ENCODE results near the gene RASL11B. TPM values are rescaled to one million over a fixed set of nuclear protein-coding genes. Genes with fewer than 3 reads are reported as not detected.

Gene RASL11B
- total and polyA plus RNA-seq, 9 of the 15 experiments (the other 6 are each of a cell fraction or from before 2014, with no cell fraction given), result 0.24 to 1.5 (median 0.53) TPM

DNA sequence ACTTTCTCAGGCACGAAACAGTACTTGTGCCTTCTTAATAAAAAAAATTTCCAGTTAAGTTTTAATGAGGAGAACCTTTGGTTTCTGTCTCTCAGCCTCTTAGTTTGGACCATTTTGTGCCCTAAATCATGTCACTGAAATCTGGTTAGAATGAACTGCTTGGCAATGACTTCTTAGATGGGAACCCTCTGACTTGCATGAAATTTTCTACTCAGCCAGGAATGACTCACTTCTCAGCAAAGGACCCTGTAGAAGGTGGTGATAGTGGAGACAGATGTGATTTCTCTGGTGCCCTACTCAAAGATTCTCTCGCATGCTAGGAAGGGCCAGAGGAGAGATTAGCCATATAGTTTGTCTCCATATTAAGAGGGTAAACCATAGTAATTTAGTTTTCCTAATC lies 50.5 kb downstream of the RASL11B start:
- BruUV-seq (replicated peaks), result no TSS peak
- ChIA-PET CTCF (ENCODE audit: low intra/inter-chr PET ratio) (no interaction called here), POLR2A (no interaction called here)
- H3K9ac ChIP-seq (ENCODE audit: insufficient read depth in 1 of 2, low read depth in 2 of 2, low read length in 2 of 2), result no peak overlapping the region
- ATAC-seq (no peak), FAIRE-seq (no peak), DNase-seq (ENCODE audit: extremely low read depth in 1 of 4, low spot score in 3 of 4) (no peak)
- H3K27me3 ChIP-seq (ENCODE audit: control insufficient read depth in 2 of 2, insufficient read depth in 2 of 2, low read length in 2 of 2), result no peaks in the 10 kb centered on the region
- H3K9me1 ChIP-seq (ENCODE audit: control insufficient read depth, insufficient read depth, low read length), result no peaks in the 10 kb centered on the region
- no peak for TF ChIP-seq KDM2B (CRISPR knock-in tag; IDR thresholded peaks at IDR 0.05)
- TF ChIP-seq ZNF668 (CRISPR knock-in tag; IDR thresholded peaks at IDR 0.05), result no peak
- no peak for TF ChIP-seq GATA2 (CRISPR knock-in tag; IDR thresholded peaks at IDR 0.05)
- no peak for TF ChIP-seq SIX5 (IDR thresholded peaks at IDR 0.05; ENCODE audit: borderline replicate concordance in 1 of 2, insufficient read depth in 1 of 2, low read depth in 1 of 2, low read length in 2 of 2)
- no peak for TF ChIP-seq ZBTB11 (CRISPR knock-in tag; IDR thresholded peaks at IDR 0.05)
- TF ChIP-seq MCM2 (IDR thresholded peaks at IDR 0.05; ENCODE audit: low read depth), result no peak
- no peak for TF ChIP-seq LEF1 (IDR thresholded peaks at IDR 0.05)
- TF ChIP-seq PHF20 (IDR thresholded peaks at IDR 0.05; ENCODE audit: partially characterized antibody), result no peak
- no peak for TF ChIP-seq MEF2A (IDR thresholded peaks at IDR 0.05; ENCODE audit: control insufficient read depth, low read depth, low read length)
- no peak for TF ChIP-seq NR3C1 (CRISPR knock-in tag; IDR thresholded peaks at IDR 0.05)
- TF ChIP-seq HDAC1 (IDR thresholded peaks at IDR 0.05), result no peak
- TF ChIP-seq NR1H2 (CRISPR knock-in tag; IDR thresholded peaks at IDR 0.05), result no peak
- TF ChIP-seq ELF4 (CRISPR knock-in tag; IDR thresholded peaks at IDR 0.05), result no peak
- TF ChIP-seq, protein P1, sequence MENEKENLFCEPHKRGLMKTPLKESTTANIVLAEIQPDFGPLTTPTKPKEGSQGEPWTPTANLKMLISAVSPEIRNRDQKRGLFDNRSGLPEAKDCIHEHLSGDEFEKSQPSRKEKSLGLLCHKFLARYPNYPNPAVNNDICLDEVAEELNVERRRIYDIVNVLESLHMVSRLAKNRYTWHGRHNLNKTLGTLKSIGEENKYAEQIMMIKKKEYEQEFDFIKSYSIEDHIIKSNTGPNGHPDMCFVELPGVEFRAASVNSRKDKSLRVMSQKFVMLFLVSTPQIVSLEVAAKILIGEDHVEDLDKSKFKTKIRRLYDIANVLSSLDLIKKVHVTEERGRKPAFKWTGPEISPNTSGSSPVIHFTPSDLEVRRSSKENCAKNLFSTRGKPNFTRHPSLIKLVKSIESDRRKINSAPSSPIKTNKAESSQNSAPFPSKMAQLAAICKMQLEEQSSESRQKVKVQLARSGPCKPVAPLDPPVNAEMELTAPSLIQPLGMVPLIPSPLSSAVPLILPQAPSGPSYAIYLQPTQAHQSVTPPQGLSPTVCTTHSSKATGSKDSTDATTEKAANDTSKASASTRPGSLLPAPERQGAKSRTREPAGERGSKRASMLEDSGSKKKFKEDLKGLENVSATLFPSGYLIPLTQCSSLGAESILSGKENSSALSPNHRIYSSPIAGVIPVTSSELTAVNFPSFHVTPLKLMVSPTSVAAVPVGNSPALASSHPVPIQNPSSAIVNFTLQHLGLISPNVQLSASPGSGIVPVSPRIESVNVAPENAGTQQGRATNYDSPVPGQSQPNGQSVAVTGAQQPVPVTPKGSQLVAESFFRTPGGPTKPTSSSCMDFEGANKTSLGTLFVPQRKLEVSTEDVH (IDR thresholded peaks at IDR 0.05; ENCODE audit: low read depth, partially characterized antibody), result no peak
- no peaks in the 10 kb centered on the region for H3K4me1 ChIP-seq (replicated peaks in 1 of 2; ENCODE audit: control insufficient read depth in 2 of 2, insufficient read depth in 2 of 2, low read length in 2 of 2)
- no peaks in the 10 kb centered on the region for H3K79me2 ChIP-seq (ENCODE audit: control insufficient read depth, insufficient read depth, low read length)
- H3K4me3 ChIP-seq, result no peak overlapping the region
- no peak overlapping the region for H3K4me2 ChIP-seq (ENCODE audit: insufficient read depth, low read length)
- no peaks in the 10 kb centered on the region for H3K9me3 ChIP-seq (replicated peaks; ENCODE audit: control insufficient read depth, insufficient read depth, low read depth, low read length)
- WGBS (ENCODE audit: insufficient coverage, low coverage, missing lambda C conversion rate), result 63% methylated on average over 2 of the region's 2 CpGs
- H2AFZ ChIP-seq (ENCODE audit: low read depth, low read length), result no peak overlapping the region
- no peaks in the 10 kb centered on the region for H3K36me3 ChIP-seq (ENCODE audit: control insufficient read depth, insufficient read depth, low read length)
- no peak overlapping the region for H3K27ac ChIP-seq (ENCODE audit: extremely low read depth, low read depth, low read length)
- in situ Hi-C loops (cut with MboI), result no loop called here
- intact Hi-C loops (cut with micrococcal nuclease), result loop anchor here (5.0 kb wide), 1 partner anchor 70 kb away; no protein-coding TSS in a partner anchor
- H4K20me1 ChIP-seq (replicated peaks; ENCODE audit: control insufficient read depth, insufficient read depth, low read length), result no peaks in the 10 kb centered on the region

Data from K562 (cell line).